Neural cell (in vitro differentiated cells): ENCODE data around the gene A4GALT.

Experiments used
- CTCF ChIP-seq: fragments of 450-650 bp; IDR thresholded peaks from 2 replicates; pipeline ENCODE4 v1.5.1; 2014; ENCODE audit warnings: antibody characterized with exemption, mild to moderate bottlenecking, moderate library complexity; ENCODE audit not compliant: poor library complexity, severe bottlenecking
- TAF1 ChIP-seq: IDR thresholded peaks from 2 replicates; pipeline ENCODE4 v1.6.1; 2012; ENCODE audit warnings: low read depth

- TF ChIP-seq CTCF (no peak), TAF1 (no peak)
Measured at GRCh38 chr22:42742940-42743339, 22.3 kb upstream of the A4GALT start.
